GM12872 (cell line): ENCODE data around the gene ZNF600.

Experiments used
- TF ChIP-seq, protein P1 (sequence below): IDR thresholded peaks from 3 replicates; pipeline ENCODE4 v1.5.1; 2011; ENCODE audit warnings: low read depth, mild to moderate bottlenecking, low read length, moderate library complexity; ENCODE audit not compliant: insufficient read depth

The ZNF600 gene

DNA sequence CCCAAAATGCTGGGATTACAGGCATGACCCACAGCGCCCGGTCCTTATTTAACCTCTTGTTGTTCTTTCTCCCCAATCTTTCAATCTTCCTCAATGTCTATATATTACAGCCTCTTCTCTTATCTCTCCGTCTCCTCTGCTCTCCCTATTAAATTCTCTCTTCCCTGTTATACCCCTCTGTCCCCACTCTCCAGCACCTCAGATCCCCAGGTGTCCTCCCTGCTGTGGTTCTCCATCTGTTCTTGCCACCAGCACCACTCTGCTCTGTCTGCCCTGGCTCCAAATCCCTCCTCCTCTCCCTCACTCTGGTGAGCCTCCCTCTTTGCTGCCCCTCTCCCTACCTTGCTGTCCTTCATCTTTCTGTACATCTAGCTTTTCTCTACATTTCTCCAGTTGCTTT is 1.1 kb downstream of the ZNF600 start:
- TF ChIP-seq, protein P1, sequence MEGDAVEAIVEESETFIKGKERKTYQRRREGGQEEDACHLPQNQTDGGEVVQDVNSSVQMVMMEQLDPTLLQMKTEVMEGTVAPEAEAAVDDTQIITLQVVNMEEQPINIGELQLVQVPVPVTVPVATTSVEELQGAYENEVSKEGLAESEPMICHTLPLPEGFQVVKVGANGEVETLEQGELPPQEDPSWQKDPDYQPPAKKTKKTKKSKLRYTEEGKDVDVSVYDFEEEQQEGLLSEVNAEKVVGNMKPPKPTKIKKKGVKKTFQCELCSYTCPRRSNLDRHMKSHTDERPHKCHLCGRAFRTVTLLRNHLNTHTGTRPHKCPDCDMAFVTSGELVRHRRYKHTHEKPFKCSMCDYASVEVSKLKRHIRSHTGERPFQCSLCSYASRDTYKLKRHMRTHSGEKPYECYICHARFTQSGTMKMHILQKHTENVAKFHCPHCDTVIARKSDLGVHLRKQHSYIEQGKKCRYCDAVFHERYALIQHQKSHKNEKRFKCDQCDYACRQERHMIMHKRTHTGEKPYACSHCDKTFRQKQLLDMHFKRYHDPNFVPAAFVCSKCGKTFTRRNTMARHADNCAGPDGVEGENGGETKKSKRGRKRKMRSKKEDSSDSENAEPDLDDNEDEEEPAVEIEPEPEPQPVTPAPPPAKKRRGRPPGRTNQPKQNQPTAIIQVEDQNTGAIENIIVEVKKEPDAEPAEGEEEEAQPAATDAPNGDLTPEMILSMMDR = no peak

DNA sequence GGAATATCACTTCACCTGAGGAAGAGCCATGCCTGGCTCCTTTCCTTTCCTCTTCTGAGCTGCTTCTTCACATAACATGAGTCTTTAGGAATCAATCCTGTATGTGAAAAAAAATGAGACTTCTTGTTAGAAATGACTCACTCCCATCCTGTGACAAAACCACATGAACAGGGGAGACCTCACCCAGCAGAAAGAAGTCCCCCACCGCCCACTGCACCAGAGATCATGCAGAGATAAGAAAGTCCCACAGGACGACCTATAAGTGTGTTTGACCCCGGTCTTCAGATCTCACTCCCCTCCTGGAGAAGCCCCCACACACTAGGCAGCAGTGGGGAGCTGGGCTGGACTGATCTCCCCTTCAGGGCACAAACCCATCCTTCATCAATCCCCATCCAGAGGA is 7.8 kb downstream of the ZNF600 start:
- TF ChIP-seq, protein P1 = no peak

DNA sequence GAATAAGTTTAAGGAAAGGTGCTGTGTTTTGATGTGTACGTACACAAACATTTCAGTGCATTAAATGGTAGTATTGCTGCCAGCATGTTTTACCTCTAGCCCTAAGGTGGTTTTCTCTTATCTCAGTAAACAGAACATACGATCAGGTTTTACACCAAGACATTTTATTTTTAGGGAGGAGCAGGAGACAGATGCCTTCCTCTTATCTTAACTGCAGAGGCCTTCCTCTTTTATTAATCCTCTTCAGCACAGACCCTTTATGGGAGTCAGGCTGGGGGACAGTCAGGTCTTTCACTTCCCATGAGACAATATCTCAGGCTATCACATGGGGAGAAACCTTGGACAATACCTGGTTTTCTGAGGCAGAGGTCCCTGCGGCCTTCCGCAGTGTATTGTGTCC is 36.8 kb downstream of the ZNF600 start:
- TF ChIP-seq, protein P1 = no peak

DNA sequence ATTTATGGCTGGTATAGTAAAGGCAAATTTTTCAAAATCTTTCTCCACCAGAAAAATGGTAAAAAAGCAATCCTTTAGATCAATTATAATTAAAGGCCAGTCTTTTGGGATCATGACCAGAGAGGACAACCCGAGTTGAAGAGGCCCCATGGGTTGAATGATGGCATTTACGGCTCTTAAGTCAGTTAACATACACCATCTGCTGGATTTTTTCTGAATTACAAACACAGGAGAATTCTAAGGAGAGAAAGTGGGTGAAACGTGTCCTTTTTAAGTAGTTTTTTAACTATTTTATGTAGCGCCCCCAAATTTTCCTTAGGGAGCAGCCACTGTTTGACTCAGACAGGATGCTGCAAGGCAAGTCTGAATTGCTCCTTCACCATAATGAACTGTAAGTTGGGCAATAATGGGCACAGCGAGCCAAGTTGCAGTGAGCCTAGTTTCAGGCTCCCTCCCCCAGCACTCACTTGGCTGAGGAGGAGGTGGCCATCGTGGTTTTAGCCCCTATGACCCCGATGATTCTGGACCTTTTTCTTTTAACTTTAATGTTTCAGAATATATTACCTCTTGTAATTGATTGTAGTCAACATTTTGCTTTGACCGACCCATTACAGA is 38.1 kb downstream of the ZNF600 start:
- TF ChIP-seq, protein P1 = peak; percentile 18; the same call in 1 of the 3 replicates

DNA sequence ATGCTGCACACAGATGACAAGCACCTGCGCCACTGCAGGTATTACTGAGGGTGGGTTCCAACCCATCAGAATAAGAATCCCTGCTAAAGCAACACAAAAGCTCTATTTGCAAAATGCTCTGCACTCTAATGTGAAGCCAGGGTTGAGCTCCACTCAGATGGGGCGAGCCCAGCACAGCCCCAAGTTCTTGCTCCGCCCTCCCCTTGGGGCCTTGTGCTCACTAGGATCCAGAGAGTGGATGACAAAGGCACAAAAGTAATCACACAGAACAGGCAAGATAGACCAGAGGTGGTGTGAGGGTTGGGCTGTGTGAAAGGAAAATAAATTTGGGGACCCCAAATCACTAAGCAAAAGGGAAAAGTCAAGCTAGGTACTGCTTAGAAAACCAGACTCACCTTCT is 43.5 kb downstream of the ZNF600 start:
- TF ChIP-seq, protein P1 = no peak

DNA sequence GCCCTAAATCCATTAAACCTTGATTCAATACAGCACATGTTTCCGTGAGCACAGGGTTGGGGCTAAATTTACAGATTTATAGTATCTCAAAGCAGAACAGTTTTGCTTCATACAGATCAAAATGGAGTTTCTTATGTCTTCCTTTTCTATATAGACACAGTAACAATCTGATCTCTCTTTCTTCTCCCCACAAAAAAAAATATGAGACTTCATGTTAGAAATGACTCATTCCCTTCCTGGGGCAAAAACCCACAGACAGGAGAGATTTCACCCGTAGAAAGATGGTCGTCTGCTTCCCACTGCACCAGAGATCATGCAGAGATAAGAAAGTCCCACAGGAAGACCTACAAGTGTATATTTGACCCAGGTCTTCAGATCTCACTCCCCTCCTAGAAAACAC is 44.1 kb downstream of the ZNF600 start:
- TF ChIP-seq, protein P1 = no peak

DNA sequence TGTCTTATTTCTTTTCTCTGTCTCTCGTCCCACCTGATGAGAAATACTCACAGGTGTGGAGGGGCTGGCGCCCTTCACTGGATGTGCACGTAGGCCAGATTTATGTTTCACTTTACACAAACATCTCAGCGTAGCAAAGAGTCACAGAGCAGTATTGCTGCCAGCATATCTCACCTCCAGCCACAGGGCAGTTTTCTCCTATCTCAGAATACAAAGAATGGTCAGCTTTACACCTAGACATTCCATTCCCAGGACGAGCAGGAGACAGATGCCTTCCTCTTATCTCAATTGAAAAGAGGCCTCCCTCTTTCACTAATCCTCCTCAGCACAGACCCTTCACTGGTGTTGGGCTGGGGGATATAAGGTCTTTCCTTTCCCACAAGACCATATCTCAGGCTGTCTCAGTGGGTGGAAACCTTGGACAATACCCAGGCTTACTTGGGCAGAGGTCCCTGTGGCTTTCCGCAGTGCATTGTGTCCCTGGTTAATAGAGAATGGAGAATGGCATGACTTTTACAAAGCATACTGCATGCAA is 44.6 kb downstream of the ZNF600 start:
- TF ChIP-seq, protein P1 = no peak
